ENCODE results near the gene TXNDC11.

DNA sequence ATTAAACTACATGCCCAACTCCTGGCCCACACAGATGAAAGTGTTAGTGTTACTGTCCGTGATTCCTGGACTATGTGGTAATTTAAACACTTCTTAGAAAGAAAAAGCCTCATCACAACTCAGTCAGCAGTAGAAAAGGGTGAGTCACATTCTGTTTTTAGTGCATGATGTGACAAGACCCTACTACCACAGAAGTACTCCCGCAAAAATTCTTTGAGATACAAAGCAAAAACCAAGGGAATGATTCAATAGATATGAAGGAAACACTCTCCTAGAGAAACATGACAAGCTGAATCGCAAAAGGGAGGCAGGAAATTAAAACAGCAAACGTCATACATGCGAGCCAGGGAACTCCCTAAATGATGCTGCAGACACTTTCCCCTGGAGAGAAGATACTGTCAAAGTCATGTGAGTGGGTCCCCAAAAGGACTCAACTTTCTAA, 60.0 kb downstream of the TXNDC11 start:
- TF ChIP-seq, protein P1, sequence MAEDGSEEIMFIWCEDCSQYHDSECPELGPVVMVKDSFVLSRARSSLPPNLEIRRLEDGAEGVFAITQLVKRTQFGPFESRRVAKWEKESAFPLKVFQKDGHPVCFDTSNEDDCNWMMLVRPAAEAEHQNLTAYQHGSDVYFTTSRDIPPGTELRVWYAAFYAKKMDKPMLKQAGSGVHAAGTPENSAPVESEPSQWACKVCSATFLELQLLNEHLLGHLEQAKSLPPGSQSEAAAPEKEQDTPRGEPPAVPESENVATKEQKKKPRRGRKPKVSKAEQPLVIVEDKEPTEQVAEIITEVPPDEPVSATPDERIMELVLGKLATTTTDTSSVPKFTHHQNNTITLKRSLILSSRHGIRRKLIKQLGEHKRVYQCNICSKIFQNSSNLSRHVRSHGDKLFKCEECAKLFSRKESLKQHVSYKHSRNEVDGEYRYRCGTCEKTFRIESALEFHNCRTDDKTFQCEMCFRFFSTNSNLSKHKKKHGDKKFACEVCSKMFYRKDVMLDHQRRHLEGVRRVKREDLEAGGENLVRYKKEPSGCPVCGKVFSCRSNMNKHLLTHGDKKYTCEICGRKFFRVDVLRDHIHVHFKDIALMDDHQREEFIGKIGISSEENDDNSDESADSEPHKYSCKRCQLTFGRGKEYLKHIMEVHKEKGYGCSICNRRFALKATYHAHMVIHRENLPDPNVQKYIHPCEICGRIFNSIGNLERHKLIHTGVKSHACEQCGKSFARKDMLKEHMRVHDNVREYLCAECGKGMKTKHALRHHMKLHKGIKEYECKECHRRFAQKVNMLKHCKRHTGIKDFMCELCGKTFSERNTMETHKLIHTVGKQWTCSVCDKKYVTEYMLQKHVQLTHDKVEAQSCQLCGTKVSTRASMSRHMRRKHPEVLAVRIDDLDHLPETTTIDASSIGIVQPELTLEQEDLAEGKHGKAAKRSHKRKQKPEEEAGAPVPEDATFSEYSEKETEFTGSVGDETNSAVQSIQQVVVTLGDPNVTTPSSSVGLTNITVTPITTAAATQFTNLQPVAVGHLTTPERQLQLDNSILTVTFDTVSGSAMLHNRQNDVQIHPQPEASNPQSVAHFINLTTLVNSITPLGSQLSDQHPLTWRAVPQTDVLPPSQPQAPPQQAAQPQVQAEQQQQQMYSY (CRISPR knock-in tag; IDR thresholded peaks at IDR 0.05), result no peak
- TF ChIP-seq, protein P2, sequence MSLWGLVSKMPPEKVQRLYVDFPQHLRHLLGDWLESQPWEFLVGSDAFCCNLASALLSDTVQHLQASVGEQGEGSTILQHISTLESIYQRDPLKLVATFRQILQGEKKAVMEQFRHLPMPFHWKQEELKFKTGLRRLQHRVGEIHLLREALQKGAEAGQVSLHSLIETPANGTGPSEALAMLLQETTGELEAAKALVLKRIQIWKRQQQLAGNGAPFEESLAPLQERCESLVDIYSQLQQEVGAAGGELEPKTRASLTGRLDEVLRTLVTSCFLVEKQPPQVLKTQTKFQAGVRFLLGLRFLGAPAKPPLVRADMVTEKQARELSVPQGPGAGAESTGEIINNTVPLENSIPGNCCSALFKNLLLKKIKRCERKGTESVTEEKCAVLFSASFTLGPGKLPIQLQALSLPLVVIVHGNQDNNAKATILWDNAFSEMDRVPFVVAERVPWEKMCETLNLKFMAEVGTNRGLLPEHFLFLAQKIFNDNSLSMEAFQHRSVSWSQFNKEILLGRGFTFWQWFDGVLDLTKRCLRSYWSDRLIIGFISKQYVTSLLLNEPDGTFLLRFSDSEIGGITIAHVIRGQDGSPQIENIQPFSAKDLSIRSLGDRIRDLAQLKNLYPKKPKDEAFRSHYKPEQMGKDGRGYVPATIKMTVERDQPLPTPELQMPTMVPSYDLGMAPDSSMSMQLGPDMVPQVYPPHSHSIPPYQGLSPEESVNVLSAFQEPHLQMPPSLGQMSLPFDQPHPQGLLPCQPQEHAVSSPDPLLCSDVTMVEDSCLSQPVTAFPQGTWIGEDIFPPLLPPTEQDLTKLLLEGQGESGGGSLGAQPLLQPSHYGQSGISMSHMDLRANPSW (CRISPR knock-in tag; conservative IDR thresholded peaks at IDR 0.05; ENCODE audit: low read depth), result no peak
- TF ChIP-seq, protein P3, sequence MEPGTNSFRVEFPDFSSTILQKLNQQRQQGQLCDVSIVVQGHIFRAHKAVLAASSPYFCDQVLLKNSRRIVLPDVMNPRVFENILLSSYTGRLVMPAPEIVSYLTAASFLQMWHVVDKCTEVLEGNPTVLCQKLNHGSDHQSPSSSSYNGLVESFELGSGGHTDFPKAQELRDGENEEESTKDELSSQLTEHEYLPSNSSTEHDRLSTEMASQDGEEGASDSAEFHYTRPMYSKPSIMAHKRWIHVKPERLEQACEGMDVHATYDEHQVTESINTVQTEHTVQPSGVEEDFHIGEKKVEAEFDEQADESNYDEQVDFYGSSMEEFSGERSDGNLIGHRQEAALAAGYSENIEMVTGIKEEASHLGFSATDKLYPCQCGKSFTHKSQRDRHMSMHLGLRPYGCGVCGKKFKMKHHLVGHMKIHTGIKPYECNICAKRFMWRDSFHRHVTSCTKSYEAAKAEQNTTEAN (CRISPR knock-in tag; IDR thresholded peaks at IDR 0.05), result no peak
- TF ChIP-seq ZNF671 (CRISPR knock-in tag; IDR thresholded peaks at IDR 0.05), result no peak
- TF ChIP-seq, protein P4, sequence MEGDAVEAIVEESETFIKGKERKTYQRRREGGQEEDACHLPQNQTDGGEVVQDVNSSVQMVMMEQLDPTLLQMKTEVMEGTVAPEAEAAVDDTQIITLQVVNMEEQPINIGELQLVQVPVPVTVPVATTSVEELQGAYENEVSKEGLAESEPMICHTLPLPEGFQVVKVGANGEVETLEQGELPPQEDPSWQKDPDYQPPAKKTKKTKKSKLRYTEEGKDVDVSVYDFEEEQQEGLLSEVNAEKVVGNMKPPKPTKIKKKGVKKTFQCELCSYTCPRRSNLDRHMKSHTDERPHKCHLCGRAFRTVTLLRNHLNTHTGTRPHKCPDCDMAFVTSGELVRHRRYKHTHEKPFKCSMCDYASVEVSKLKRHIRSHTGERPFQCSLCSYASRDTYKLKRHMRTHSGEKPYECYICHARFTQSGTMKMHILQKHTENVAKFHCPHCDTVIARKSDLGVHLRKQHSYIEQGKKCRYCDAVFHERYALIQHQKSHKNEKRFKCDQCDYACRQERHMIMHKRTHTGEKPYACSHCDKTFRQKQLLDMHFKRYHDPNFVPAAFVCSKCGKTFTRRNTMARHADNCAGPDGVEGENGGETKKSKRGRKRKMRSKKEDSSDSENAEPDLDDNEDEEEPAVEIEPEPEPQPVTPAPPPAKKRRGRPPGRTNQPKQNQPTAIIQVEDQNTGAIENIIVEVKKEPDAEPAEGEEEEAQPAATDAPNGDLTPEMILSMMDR (IDR thresholded peaks at IDR 0.05), result no peak
- TF ChIP-seq, protein P5, sequence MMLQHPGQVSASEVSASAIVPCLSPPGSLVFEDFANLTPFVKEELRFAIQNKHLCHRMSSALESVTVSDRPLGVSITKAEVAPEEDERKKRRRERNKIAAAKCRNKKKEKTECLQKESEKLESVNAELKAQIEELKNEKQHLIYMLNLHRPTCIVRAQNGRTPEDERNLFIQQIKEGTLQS (CRISPR knock-in tag; conservative IDR thresholded peaks at IDR 0.05), result no peak
- TF ChIP-seq, protein P6, sequence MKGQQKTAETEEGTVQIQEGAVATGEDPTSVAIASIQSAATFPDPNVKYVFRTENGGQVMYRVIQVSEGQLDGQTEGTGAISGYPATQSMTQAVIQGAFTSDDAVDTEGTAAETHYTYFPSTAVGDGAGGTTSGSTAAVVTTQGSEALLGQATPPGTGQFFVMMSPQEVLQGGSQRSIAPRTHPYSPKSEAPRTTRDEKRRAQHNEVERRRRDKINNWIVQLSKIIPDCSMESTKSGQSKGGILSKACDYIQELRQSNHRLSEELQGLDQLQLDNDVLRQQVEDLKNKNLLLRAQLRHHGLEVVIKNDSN (CRISPR knock-in tag; IDR thresholded peaks at IDR 0.05), result no peak
- no peak for TF ChIP-seq ZBTB21 (CRISPR knock-in tag; IDR thresholded peaks at IDR 0.05; ENCODE audit: borderline replicate concordance)
